Measurements from ENCODE around the gene MAP1S. TPM values are rescaled to one million over a fixed set of nuclear protein-coding genes. Genes with fewer than 3 reads are reported as not detected.
A peak's percentile ranks its signal among the peaks of the same experiment; 100 is the strongest.

The MAP1S gene
- total and polyA plus RNA-seq, 2 of the 13 experiments (the other 11 are each of a cell fraction or from before 2014, with no cell fraction given) = 3.8 to 7.3 TPM

DNA sequence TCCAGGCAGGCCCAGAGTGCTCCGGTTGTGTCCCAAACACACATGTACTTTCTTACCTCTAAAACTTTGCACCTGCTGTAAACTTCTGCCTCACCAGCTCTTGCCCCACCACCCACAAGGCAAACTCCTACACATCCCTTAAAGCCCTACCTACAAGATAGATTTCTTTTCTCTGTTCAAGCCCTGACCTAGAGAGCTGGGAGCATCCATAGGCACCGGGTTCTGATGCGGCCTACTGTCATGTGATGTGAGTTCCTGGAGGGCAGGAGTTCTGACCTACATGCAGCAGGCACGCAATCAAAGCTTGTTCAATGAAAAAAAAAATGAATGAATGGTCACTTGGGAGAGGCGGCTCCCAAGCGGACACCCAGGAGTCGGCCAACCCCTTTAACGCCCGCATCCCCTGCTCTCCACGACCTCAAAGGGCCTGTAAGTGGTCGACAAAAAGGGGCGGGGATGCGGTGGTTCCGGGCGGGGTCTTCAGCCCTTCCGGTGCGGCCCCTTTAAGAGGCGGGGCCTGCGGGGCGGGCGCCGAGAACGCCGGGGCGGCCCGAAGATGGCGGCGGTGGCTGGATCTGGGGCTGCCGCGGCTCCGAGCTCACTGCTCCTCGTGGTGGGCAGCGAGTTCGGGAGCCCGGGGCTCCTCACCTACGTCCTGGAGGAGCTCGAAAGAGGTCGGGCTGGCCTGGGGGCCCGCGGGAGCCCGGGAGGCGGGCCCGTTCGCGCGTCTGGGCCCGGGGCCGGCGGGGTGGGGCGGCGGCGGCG is at the start of gene MAP1S (continued):
- no peak for TF ChIP-seq AGO1 (IDR thresholded peaks at IDR 0.05; ENCODE audit: low read depth, low read length, poor library complexity, severe bottlenecking)
- TF ChIP-seq YEATS4 (CRISPR knock-in tag; IDR thresholded peaks at IDR 0.05; ENCODE audit: borderline replicate concordance) = peak; percentile 74; the same call in 1 of the 2 replicates

DNA sequence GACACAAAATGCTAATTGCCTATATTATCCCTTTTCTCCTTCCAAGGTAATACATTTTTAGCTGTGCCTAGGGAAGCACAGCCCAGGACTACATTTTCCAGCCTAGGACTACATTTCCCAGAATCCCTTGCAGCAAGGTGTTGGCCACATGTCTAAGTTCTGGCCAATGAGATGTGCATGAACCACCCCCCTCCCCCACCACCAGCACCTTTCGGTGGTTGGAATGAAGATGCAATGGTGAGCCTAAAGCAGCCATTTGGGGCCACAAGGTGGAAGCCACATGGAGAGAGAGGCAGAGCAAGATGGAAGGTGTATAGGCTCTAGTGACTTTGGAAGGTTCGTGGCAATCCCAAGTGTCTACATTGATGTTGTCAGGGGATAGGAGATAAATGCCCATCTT is 47.4 kb upstream of the MAP1S start:
- intact Hi-C loops (cut with micrococcal nuclease; ENCODE audit: unreplicated experiment) (no loop called here), in situ Hi-C loops (cut with HindIII; ENCODE audit: extremely low pct_ligation_motif_present, low pct_unique_long_range_greater_than_20kb) (no loop called here)
- Histone ChIP-seq H3K36me3 (replicated peaks in 1 of 2; ENCODE audit: control insufficient read depth in 1 of 2, insufficient read depth in 2 of 2, low read length in 2 of 2) (no peaks in the 10 kb centered on the region), H3K4me2 (ENCODE audit: low read depth, low read length) (no peak overlapping the region), H4K20me1 (ENCODE audit: insufficient read depth, low read length) (no peaks in the 10 kb centered on the region), H2AFZ (ENCODE audit: low read length) (no peak overlapping the region), H3K9me3 (ENCODE audit: low read length) (no peaks in the 10 kb centered on the region), H3K9ac (ENCODE audit: insufficient read depth, low read depth, low read length) (no peak overlapping the region), H3K79me2 (ENCODE audit: insufficient read depth, low read length) (no peaks in the 10 kb centered on the region), H3K27me3 (ENCODE audit: control insufficient read depth in 1 of 2, insufficient read depth in 2 of 2, low read length in 2 of 2) (peaks cover 0 to 5% of the 10 kb centered on the region in 2 experiments; a peak in 1 of 5 replicates), H3K4me3 (replicated peaks in 1 of 3; ENCODE audit: insufficient read depth in 1 of 3, low read depth in 2 of 3, low read length in 3 of 3) (no peak overlapping the region), H3K4me1 (ENCODE audit: insufficient read depth, low read length) (no peaks in the 10 kb centered on the region), H3K27ac (ENCODE audit: extremely low read length, insufficient read depth, low read length) (no peak overlapping the region)
- CTCF ChIA-PET (ENCODE audit: low intra/inter-chr PET ratio, low total read pairs) = no interaction called here
- no TSS peak for BruUV-seq (replicated peaks)
- FAIRE-seq = no peak
- peak; percentile 43; the same call in 2 of the 3 replicates for ATAC-seq
- peak; percentile 24 for DNase-seq (ENCODE audit: low spot score)
- 38% methylated on average over 2 of the region's 2 CpGs for WGBS (ENCODE audit: low lambda C conversion rate)
- POLR2A ChIA-PET = no interaction called here
- no peak for TF ChIP-seq ZC3H13 (CRISPR knock-in tag; IDR thresholded peaks at IDR 0.05)
- peak; percentile 89 for TF ChIP-seq ZNF143 (CRISPR knock-in tag; IDR thresholded peaks at IDR 0.05)
- no peak for TF ChIP-seq ZNF598 (CRISPR knock-in tag; IDR thresholded peaks at IDR 0.05; ENCODE audit: borderline replicate concordance)
- no peak for TF ChIP-seq GATA4 (IDR thresholded peaks at IDR 0.05; ENCODE audit: borderline replicate concordance, low read depth)
- TF ChIP-seq, protein P1, sequence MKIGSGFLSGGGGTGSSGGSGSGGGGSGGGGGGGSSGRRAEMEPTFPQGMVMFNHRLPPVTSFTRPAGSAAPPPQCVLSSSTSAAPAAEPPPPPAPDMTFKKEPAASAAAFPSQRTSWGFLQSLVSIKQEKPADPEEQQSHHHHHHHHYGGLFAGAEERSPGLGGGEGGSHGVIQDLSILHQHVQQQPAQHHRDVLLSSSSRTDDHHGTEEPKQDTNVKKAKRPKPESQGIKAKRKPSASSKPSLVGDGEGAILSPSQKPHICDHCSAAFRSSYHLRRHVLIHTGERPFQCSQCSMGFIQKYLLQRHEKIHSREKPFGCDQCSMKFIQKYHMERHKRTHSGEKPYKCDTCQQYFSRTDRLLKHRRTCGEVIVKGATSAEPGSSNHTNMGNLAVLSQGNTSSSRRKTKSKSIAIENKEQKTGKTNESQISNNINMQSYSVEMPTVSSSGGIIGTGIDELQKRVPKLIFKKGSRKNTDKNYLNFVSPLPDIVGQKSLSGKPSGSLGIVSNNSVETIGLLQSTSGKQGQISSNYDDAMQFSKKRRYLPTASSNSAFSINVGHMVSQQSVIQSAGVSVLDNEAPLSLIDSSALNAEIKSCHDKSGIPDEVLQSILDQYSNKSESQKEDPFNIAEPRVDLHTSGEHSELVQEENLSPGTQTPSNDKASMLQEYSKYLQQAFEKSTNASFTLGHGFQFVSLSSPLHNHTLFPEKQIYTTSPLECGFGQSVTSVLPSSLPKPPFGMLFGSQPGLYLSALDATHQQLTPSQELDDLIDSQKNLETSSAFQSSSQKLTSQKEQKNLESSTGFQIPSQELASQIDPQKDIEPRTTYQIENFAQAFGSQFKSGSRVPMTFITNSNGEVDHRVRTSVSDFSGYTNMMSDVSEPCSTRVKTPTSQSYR (CRISPR knock-in tag; IDR thresholded peaks at IDR 0.05; ENCODE audit: borderline replicate concordance) = peak; percentile 86
- peak; percentile 97 for TF ChIP-seq THAP11 (CRISPR knock-in tag; IDR thresholded peaks at IDR 0.05)
- TF ChIP-seq HCFC1 (IDR thresholded peaks at IDR 0.05; ENCODE audit: low read depth, low read length) = peak; percentile 55; the same call in 1 of the 2 replicates
- TF ChIP-seq ZNF83 (CRISPR knock-in tag; IDR thresholded peaks at IDR 0.05; ENCODE audit: borderline replicate concordance) = no peak
- peak; percentile 86 for TF ChIP-seq NFYC (CRISPR knock-in tag; IDR thresholded peaks at IDR 0.05)
- peak; percentile 85 for TF ChIP-seq NFYB (CRISPR knock-in tag; IDR thresholded peaks at IDR 0.05)
- peak; percentile 56 for TF ChIP-seq USF2 (IDR thresholded peaks at IDR 0.05; ENCODE audit: low read depth, low read length)
- peak; percentile 80; the same call in 1 of the 2 replicates for TF ChIP-seq USF2 (CRISPR knock-in tag; IDR thresholded peaks at IDR 0.05; ENCODE audit: borderline replicate concordance)
